Measurements from ENCODE around the gene DENND1A.

DNA sequence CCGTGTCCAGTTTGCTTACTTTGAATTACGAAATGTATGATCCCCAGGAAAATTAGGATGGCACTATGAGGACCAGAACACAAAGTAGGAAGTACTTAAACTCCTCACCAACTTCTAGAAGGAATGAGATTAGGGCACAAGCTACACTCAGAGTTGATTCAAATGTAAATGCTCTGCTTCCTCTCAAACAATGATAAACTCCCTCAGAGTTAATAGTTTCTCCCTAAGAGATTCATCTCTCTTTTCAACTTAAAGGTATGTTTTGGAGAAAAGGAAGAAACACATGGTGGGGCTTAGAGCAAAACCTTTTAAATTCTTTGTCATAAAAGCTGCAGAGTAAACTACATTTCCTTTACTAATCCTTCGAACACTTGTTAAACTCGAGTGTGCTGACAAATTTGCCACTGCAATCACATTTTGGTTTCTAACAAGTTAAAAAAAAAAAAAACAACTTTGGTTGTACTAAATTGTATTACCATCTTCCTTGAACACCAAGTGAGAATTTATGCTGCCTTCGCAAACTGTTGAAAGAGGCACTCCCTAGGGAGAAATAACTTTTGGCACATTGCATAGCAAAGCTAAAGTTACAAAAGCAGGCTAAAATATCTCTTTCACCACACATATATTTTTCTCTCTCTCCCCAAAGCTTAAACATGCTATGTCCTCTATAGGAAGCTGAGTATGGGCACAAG, 66.6 kb downstream of the DENND1A start:
- no peak for TF ChIP-seq ZNF232 (CRISPR knock-in tag; IDR thresholded peaks at IDR 0.05)
- no peak for TF ChIP-seq NR1H2 (CRISPR knock-in tag; IDR thresholded peaks at IDR 0.05)
- TF ChIP-seq CTCF (IDR thresholded peaks at IDR 0.05): no peak
